ENCODE data around the gene LMAN1L. TPM values are rescaled to one million over a fixed set of nuclear protein-coding genes. Genes with fewer than 3 reads are reported as not detected.
A peak's percentile ranks its signal among the peaks of the same experiment; 100 is the strongest.

LMAN1L gene
- total RNA-seq, 1 donor from 2014 or later, result 8.1 TPM

- no peak for DNase-seq
- intact Hi-C loops (cut with micrococcal nuclease), result no loop called here
- no peaks in the 10 kb centered on the region for H3K9me3 ChIP-seq (replicated peaks)
Observed at GRCh38 chr15:74816624-74817369, 4.2 kb downstream of the LMAN1L start.

DNA sequence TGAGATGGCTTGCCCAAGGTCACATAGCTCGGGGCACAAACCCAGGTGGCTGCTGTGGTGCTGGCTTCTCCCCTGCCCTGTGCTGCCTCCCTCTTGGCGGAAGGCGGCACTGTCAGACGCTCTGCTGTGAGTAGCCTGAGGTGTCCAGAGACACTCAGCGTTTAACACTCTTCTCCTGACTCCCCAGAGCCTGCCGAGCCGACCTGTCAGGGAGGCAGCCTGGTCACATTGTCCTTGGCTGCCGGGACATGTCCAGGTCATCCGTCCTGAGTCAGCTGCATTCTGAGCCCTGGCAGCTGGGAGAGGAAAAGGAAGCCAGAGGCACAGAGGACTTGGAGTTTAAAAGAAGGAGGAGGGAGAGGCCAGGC is 4.7 kb downstream of the LMAN1L start:
- peak; percentile 51 for TF ChIP-seq CTCF (IDR thresholded peaks at IDR 0.05; ENCODE audit: borderline replicate concordance)
- H3K27ac ChIP-seq (replicated peaks), result peak overlapping the region; percentile 80
- DNase-seq, result peak; percentile 64
- H3K9me3 ChIP-seq (replicated peaks), result no peaks in the 10 kb centered on the region
- no peaks in the 10 kb centered on the region for H3K36me3 ChIP-seq
- H3K27me3 ChIP-seq (ENCODE audit: low read depth), result no peaks in the 10 kb centered on the region
- no peak overlapping the region for H3K4me3 ChIP-seq
- H3K4me1 ChIP-seq, result peaks cover 48% of the 10 kb centered on the region
- intact Hi-C loops (cut with micrococcal nuclease), result no loop called here

More at GRCh38 chr15:74816624-74817369, 4.2 kb downstream of the LMAN1L start:
- Histone ChIP-seq H3K36me3 (no peaks in the 10 kb centered on the region), H3K27me3 (ENCODE audit: low read depth) (no peaks in the 10 kb centered on the region), H3K4me1 (peaks cover 49% of the 10 kb centered on the region), H3K27ac (replicated peaks) (peak overlapping the region; percentile 80), H3K4me3 (no peak overlapping the region)
- TF ChIP-seq CTCF (IDR thresholded peaks at IDR 0.05; ENCODE audit: borderline replicate concordance), result no peak

DNA sequence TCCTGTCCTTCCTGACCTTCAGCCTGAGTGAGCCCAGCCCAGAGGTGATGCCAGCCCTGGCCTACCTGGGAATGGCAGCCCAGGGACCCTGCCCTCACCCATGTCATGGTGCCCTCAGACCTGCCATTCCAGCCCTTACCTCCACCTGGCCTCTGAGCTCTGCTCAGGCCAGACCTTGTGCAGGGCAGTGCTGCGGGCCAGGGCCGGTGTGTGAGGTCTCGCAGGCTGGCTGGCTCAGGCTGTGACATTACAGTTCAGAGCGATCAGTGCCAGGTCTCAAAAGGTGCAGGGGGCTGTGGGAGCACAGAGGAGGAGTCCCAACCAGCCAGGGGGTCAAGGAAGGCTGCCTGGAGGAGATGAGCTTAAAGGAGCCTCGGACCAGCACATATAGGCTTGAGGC is 7.4 kb downstream of the LMAN1L start:
- no peak for TF ChIP-seq CTCF (IDR thresholded peaks at IDR 0.05; ENCODE audit: borderline replicate concordance)
- intact Hi-C loops (cut with micrococcal nuclease), result no loop called here
- H3K27ac ChIP-seq (replicated peaks), result no peak overlapping the region
- H3K36me3 ChIP-seq, result no peaks in the 10 kb centered on the region
- no peaks in the 10 kb centered on the region for H3K9me3 ChIP-seq (replicated peaks)
- no peak for DNase-seq
- H3K27me3 ChIP-seq (ENCODE audit: low read depth), result peaks cover 8% of the 10 kb centered on the region
- H3K4me1 ChIP-seq, result peaks cover 30% of the 10 kb centered on the region
- no peak overlapping the region for H3K4me3 ChIP-seq

DNA sequence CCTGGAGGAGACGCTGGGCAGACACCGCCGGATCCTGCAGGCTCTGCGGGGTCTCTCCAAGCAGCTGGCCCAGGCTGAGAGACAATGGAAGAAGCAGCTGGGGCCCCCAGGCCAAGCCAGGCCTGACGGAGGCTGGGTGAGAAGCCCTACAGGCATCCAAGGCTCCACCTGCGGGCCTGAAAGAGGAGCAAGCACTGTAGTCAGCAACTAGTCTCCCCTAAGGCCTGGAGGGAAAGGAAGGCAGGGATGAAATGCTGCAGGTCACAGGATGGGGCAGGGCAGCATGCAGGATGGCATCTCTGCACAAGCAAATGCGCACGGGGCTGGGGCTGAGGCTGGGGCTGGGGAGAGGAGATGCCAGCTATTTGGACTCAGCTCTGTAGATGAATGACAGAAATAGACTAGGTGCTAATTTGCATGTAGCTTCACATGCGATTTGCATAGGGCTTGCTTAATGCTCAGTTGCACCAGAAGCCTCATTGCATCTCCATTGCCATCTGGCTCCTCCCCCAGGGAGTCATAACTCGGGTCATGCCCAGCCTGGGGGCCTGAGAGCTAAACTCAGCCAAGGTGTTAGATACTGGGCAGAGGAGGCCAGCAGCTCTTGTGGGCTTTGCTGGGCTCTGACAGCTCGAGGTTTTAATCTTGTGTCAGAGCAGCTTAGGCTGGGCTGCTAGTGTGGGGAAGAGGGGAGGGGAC is 8.6 kb downstream of the LMAN1L start:
- DNase-seq, result no peak
- TF ChIP-seq CTCF (IDR thresholded peaks at IDR 0.05; ENCODE audit: borderline replicate concordance), result no peak
- Histone ChIP-seq H3K27me3 (ENCODE audit: low read depth) (peaks cover 20% of the 10 kb centered on the region), H3K36me3 (no peaks in the 10 kb centered on the region), H3K9me3 (replicated peaks) (no peaks in the 10 kb centered on the region), H3K27ac (replicated peaks) (no peak overlapping the region), H3K4me3 (no peak overlapping the region), H3K4me1 (peaks cover 20% of the 10 kb centered on the region)
- intact Hi-C loops (cut with micrococcal nuclease), result no loop called here

DNA sequence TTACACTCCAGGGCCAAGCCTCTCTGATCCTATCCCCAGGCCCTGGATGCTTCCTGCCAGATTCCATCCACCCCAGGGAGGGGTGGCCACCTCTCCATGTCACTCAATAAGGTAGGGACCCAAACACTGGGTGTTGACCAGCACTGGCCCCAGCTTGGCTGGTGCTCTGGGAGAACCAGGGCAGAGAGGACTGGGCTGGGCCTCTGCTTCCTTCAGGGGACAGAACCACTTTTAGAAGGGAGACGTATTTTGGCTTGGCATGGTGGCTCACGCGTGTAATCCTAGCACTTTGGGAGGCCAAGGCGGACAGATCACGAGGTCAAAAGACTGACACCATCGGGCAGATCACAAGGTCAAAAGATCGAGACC is 9.1 kb downstream of the LMAN1L start:
- TF ChIP-seq CTCF (IDR thresholded peaks at IDR 0.05; ENCODE audit: borderline replicate concordance), result no peak
- intact Hi-C loops (cut with micrococcal nuclease), result no loop called here
- Histone ChIP-seq H3K9me3 (replicated peaks) (no peaks in the 10 kb centered on the region), H3K36me3 (no peaks in the 10 kb centered on the region), H3K27ac (replicated peaks) (no peak overlapping the region), H3K27me3 (ENCODE audit: low read depth) (peaks cover 25% of the 10 kb centered on the region), H3K4me3 (no peak overlapping the region), H3K4me1 (peaks cover 19% of the 10 kb centered on the region)
- no peak for DNase-seq
